HL-60 (cell line): ENCODE results near the gene ZBTB7C.

Experiments
- DNase-seq, 2 experiments: peaks; one replicate each; pipeline ENCODE4 v3.0.0-alpha.2; 2010 to 2020; ENCODE audit warnings: low read depth in 1 of 2, low spot score in 1 of 2
- H3K27ac ChIP-seq: fragments of 250-450 bp; sonication (Bioruptor Pico); replicated peaks from 2 replicates; pipeline ENCODE4 v1.5.1; 2020; ENCODE audit warnings: mild to moderate bottlenecking, moderate library complexity
- H3K27me3 ChIP-seq: fragments of 250-450 bp; sonication (Bioruptor Pico); 2 replicates; pipeline ENCODE4 v1.5.1; 2021; ENCODE audit warnings: mild to moderate bottlenecking, moderate library complexity; ENCODE audit not compliant: insufficient read depth, poor library complexity, severe bottlenecking
- H3K4me3 ChIP-seq: replicated peaks from 2 replicates; pipeline ENCODE4 v1.5.1; 2011; ENCODE audit warnings: mild to moderate bottlenecking, control low read depth, low read length; ENCODE audit not compliant: insufficient read depth
- GABPA ChIP-seq: IDR thresholded peaks from 2 replicates; pipeline ENCODE4 v1.6.1; 2012; ENCODE audit warnings: low read depth
- POLR2AphosphoS5 ChIP-seq: IDR thresholded peaks from 2 replicates; pipeline ENCODE4 v1.6.1; 2012; ENCODE audit warnings: low read depth
- SPI1 ChIP-seq: IDR thresholded peaks from 2 replicates; pipeline ENCODE4 v1.6.1; 2012; ENCODE audit warnings: low read depth, mild to moderate bottlenecking, borderline replicate concordance
- TF ChIP-seq, protein P1 (sequence below): IDR thresholded peaks from one replicate; pipeline ENCODE4 v1.5.1; 2011; ENCODE audit warnings: low read length, control low read depth, inconsistent platforms; ENCODE audit not compliant: insufficient read depth
- TF ChIP-seq, protein P2 (sequence below): IDR thresholded peaks from 2 replicates; pipeline ENCODE4 v1.6.1; 2012; ENCODE audit warnings: low read depth; ENCODE audit not compliant: insufficient replicate concordance

Gene ZBTB7C

DNA sequence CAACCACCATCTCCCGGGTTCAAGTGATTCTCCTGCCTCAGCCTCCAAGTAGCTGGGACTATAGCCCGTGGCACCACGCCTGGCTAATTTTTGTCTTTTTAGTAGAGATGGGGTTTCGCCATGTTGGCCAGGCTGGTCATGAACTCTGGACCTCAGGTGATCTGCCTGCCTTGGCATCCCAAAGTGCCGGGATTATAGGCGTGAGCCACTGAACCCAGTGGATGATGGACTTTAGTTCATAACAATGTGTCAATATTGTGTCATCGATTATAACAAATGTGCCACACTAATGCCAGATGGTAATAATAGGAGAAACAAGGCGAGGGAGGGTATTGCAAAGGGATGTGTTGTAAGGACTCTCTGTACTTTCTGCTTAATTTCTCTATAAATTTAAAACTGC is 216.6 kb downstream of the ZBTB7C start:
- H3K27ac ChIP-seq: no peak overlapping the region
- DNase-seq: no peak
- H3K4me3 ChIP-seq: no peak overlapping the region
- H3K27me3 ChIP-seq: peaks cover 13% of the 10 kb centered on the region
- TF ChIP-seq GABPA (no peak), SPI1 (no peak), POLR2AphosphoS5 (no peak)
- TF ChIP-seq, protein P1, sequence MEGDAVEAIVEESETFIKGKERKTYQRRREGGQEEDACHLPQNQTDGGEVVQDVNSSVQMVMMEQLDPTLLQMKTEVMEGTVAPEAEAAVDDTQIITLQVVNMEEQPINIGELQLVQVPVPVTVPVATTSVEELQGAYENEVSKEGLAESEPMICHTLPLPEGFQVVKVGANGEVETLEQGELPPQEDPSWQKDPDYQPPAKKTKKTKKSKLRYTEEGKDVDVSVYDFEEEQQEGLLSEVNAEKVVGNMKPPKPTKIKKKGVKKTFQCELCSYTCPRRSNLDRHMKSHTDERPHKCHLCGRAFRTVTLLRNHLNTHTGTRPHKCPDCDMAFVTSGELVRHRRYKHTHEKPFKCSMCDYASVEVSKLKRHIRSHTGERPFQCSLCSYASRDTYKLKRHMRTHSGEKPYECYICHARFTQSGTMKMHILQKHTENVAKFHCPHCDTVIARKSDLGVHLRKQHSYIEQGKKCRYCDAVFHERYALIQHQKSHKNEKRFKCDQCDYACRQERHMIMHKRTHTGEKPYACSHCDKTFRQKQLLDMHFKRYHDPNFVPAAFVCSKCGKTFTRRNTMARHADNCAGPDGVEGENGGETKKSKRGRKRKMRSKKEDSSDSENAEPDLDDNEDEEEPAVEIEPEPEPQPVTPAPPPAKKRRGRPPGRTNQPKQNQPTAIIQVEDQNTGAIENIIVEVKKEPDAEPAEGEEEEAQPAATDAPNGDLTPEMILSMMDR: no peak
- TF ChIP-seq, protein P2, sequence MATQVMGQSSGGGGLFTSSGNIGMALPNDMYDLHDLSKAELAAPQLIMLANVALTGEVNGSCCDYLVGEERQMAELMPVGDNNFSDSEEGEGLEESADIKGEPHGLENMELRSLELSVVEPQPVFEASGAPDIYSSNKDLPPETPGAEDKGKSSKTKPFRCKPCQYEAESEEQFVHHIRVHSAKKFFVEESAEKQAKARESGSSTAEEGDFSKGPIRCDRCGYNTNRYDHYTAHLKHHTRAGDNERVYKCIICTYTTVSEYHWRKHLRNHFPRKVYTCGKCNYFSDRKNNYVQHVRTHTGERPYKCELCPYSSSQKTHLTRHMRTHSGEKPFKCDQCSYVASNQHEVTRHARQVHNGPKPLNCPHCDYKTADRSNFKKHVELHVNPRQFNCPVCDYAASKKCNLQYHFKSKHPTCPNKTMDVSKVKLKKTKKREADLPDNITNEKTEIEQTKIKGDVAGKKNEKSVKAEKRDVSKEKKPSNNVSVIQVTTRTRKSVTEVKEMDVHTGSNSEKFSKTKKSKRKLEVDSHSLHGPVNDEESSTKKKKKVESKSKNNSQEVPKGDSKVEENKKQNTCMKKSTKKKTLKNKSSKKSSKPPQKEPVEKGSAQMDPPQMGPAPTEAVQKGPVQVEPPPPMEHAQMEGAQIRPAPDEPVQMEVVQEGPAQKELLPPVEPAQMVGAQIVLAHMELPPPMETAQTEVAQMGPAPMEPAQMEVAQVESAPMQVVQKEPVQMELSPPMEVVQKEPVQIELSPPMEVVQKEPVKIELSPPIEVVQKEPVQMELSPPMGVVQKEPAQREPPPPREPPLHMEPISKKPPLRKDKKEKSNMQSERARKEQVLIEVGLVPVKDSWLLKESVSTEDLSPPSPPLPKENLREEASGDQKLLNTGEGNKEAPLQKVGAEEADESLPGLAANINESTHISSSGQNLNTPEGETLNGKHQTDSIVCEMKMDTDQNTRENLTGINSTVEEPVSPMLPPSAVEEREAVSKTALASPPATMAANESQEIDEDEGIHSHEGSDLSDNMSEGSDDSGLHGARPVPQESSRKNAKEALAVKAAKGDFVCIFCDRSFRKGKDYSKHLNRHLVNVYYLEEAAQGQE: no peak

DNA sequence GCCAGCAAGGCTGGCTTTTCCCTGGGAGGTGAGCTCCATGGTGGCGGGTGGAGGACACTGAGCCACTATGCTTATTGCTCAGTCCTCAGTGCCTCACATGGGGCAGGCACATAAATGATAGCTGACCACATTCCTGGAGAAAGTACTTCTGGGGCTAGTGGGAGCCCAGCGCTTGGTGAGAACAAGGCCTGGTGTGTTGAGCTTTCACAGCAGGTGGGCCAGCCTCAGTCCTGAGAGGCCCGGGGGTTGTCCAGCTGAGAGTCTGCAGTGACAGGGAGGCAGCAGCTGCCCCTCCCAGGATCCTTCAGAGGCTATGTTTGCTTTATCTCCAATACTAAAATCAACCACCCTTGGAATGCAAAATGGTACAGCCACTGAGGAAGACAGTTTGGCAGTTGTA is 217.7 kb downstream of the ZBTB7C start:
- TF ChIP-seq, protein P2: no peak
- TF ChIP-seq POLR2AphosphoS5: no peak
- DNase-seq: no peak
- H3K27ac ChIP-seq: no peak overlapping the region
- peaks cover 11% of the 10 kb centered on the region for H3K27me3 ChIP-seq
- H3K4me3 ChIP-seq: no peak overlapping the region

DNA sequence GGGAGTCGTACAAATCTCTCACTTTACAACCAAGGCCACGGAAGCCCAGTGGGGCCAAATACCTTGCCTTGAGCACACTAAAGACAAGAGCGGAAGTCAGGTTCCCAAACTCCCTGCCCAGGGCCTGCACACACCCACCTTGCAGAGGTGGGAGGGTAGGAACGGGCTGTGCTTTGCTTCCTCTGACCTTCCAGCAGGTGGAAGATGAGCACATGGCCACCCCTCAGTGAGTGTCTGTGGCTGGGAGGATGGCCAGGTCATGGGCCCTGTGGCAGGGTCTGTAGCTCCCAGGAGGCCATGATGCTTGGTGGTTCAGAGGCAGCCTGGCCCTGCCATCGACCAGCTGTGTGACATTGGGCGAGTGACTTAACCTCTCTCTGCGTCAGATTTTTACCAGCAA is 218.2 kb downstream of the ZBTB7C start:
- H3K27me3 ChIP-seq: peaks cover 7% of the 10 kb centered on the region
- no peak for DNase-seq
- TF ChIP-seq SPI1 (no peak), POLR2AphosphoS5 (no peak), GABPA (no peak)
- TF ChIP-seq, protein P2: no peak
- TF ChIP-seq, protein P1: no peak
- no peak overlapping the region for H3K27ac ChIP-seq
- H3K4me3 ChIP-seq: no peak overlapping the region

DNA sequence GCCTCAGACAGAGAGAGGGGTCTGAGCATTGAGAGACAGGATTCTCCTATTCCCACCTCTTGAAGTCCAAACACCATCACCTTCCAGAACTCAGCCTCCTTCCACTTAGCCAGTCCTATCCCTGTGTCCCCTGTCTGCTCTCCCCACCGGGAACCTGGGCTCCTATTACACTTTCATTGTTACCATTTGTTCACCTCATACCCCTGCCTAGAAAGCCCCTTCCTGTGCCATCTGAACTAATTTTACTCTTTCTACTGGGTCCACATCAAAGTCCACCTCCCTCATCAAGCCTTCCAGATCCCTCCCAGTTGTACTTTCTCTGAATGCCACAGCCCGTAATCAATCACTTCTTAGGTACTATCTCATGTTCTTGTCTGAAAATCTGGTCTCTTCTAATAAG is 220.6 kb downstream of the ZBTB7C start:
- TF ChIP-seq SPI1 (no peak), GABPA (no peak), POLR2AphosphoS5 (no peak)
- TF ChIP-seq, protein P2: no peak
- TF ChIP-seq, protein P1: no peak
- Histone ChIP-seq H3K4me3 (no peak overlapping the region), H3K27ac (no peak overlapping the region), H3K27me3 (peaks cover 14% of the 10 kb centered on the region)
- DNase-seq: no peak
